ENCODE measurements around the gene MAP7. TPM values are rescaled to one million over a fixed set of nuclear protein-coding genes. Genes with fewer than 3 reads are reported as not detected.

The MAP7 gene
- total and polyA plus RNA-seq, 4 donors = 3.2 to 17.5 (median 8.3) TPM

DNA sequence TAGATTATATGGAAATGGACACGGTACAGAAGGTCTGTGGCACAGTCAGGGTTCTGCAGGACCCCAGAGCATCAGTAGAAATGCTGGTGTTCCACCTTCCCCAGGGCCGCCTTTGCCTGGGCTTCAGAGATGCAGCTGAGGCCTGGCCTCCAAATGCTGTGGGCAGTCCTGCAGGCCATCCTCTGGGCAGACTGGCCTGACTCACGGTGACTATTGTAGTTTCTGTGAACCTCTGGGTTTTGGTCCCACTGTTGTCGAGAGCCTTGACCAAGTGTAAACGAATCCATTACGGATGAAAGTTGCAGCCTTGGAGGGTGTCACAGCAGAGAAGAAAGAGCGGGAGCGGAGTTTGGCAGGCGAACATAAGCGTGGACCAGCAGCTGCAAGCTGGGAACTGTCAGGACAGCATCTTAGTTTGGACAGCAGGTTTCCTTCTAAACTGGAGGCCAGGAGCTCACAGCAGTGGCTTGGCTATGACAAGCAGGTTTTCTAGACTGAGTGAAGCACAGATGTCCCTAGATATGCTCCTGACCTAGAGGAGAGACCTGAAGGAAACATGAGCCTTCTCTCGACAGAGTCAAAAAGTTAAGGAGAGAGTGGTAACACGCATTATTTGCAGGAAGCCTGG is 214.4 kb downstream of the MAP7 start:
- Histone ChIP-seq H3K4me3 (ENCODE audit: low read depth in 1 of 3, low read length in 3 of 3) (no peak overlapping the region), H3K27ac (ENCODE audit: low read depth in 1 of 2, low read length in 2 of 2) (no peak overlapping the region), H3K27me3 (ENCODE audit: control insufficient read depth in 4 of 4, insufficient read depth in 4 of 4, low read length in 3 of 4) (no peaks in the 10 kb centered on the region), H3K36me3 (ENCODE audit: control insufficient read depth in 4 of 4, insufficient read depth in 3 of 4, low read depth in 1 of 4, low read length in 3 of 4) (no peaks in the 10 kb centered on the region), H3K4me1 (ENCODE audit: control insufficient read depth in 4 of 4, insufficient read depth in 4 of 4, low read length in 3 of 4) (no peaks in the 10 kb centered on the region), H3K9me3 (ENCODE audit: control insufficient read depth in 4 of 4, low read length in 3 of 4) (no peaks in the 10 kb centered on the region), H3K9ac (ENCODE audit: low read depth in 1 of 2, low read length in 2 of 2) (no peak overlapping the region)
- DNase-seq (ENCODE audit: low spot score) = no peak
- TF ChIP-seq GABPA (IDR thresholded peaks at IDR 0.05 in 1 of 2, conservative IDR thresholded peaks at IDR 0.05 in 1 of 2) (no peak), YY1 (IDR thresholded peaks at IDR 0.05) (no peak), HNF4G (IDR thresholded peaks at IDR 0.05) (no peak), JUND (IDR thresholded peaks at IDR 0.05) (no peak), RXRA (IDR thresholded peaks at IDR 0.05) (no peak), EGR1 (IDR thresholded peaks at IDR 0.05; ENCODE audit: low read depth in 2 of 2) (no peak), HNF4A (conservative IDR thresholded peaks at IDR 0.05) (no peak), TAF1 (conservative IDR thresholded peaks at IDR 0.05) (no peak), RAD21 (IDR thresholded peaks at IDR 0.05) (no peak), NR2F2 (IDR thresholded peaks at IDR 0.05) (no peak)
- TF ChIP-seq, protein P1, sequence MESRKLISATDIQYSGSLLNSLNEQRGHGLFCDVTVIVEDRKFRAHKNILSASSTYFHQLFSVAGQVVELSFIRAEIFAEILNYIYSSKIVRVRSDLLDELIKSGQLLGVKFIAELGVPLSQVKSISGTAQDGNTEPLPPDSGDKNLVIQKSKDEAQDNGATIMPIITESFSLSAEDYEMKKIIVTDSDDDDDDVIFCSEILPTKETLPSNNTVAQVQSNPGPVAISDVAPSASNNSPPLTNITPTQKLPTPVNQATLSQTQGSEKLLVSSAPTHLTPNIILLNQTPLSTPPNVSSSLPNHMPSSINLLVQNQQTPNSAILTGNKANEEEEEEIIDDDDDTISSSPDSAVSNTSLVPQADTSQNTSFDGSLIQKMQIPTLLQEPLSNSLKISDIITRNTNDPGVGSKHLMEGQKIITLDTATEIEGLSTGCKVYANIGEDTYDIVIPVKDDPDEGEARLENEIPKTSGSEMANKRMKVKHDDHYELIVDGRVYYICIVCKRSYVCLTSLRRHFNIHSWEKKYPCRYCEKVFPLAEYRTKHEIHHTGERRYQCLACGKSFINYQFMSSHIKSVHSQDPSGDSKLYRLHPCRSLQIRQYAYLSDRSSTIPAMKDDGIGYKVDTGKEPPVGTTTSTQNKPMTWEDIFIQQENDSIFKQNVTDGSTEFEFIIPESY (IDR thresholded peaks at IDR 0.05) = no peak
- TF ChIP-seq, protein P2, sequence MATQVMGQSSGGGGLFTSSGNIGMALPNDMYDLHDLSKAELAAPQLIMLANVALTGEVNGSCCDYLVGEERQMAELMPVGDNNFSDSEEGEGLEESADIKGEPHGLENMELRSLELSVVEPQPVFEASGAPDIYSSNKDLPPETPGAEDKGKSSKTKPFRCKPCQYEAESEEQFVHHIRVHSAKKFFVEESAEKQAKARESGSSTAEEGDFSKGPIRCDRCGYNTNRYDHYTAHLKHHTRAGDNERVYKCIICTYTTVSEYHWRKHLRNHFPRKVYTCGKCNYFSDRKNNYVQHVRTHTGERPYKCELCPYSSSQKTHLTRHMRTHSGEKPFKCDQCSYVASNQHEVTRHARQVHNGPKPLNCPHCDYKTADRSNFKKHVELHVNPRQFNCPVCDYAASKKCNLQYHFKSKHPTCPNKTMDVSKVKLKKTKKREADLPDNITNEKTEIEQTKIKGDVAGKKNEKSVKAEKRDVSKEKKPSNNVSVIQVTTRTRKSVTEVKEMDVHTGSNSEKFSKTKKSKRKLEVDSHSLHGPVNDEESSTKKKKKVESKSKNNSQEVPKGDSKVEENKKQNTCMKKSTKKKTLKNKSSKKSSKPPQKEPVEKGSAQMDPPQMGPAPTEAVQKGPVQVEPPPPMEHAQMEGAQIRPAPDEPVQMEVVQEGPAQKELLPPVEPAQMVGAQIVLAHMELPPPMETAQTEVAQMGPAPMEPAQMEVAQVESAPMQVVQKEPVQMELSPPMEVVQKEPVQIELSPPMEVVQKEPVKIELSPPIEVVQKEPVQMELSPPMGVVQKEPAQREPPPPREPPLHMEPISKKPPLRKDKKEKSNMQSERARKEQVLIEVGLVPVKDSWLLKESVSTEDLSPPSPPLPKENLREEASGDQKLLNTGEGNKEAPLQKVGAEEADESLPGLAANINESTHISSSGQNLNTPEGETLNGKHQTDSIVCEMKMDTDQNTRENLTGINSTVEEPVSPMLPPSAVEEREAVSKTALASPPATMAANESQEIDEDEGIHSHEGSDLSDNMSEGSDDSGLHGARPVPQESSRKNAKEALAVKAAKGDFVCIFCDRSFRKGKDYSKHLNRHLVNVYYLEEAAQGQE (IDR thresholded peaks at IDR 0.05) = no peak
- 90% methylated on average over 12 of the region's 12 CpGs for WGBS

DNA sequence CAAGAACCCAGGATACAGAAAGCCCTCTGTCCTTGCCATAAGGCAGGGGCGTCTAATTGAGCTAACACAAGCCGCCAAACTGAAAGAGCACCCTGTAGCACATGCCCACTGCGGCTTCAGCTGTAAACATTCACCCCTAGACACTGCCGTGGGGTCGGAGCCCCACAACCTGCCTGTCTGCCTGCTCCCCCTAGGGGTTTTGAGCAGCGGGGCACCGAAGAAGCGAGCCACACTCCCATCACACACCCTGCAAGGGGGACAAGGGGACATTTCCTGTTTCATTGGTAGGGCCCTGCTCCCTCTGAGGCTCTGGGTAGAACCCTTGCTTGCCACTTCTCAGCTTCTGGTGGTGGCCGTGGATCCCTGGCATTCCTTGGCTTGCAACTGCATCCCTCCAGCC is 215.4 kb downstream of the MAP7 start:
- H3K27ac ChIP-seq (ENCODE audit: low read depth in 1 of 2, low read length in 2 of 2) = no peak overlapping the region
- TF ChIP-seq, protein P3, sequence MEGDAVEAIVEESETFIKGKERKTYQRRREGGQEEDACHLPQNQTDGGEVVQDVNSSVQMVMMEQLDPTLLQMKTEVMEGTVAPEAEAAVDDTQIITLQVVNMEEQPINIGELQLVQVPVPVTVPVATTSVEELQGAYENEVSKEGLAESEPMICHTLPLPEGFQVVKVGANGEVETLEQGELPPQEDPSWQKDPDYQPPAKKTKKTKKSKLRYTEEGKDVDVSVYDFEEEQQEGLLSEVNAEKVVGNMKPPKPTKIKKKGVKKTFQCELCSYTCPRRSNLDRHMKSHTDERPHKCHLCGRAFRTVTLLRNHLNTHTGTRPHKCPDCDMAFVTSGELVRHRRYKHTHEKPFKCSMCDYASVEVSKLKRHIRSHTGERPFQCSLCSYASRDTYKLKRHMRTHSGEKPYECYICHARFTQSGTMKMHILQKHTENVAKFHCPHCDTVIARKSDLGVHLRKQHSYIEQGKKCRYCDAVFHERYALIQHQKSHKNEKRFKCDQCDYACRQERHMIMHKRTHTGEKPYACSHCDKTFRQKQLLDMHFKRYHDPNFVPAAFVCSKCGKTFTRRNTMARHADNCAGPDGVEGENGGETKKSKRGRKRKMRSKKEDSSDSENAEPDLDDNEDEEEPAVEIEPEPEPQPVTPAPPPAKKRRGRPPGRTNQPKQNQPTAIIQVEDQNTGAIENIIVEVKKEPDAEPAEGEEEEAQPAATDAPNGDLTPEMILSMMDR (IDR thresholded peaks at IDR 0.05; ENCODE audit: low read depth, low read length, missing input control) = no peak
- TF ChIP-seq SP1 (IDR thresholded peaks at IDR 0.05) (no peak), MAX (IDR thresholded peaks at IDR 0.05) (no peak), HNF4G (IDR thresholded peaks at IDR 0.05) (no peak), FOXA1 (IDR thresholded peaks at IDR 0.05) (no peak), NR2F2 (IDR thresholded peaks at IDR 0.05) (no peak), RAD21 (IDR thresholded peaks at IDR 0.05) (no peak), HNF4A (conservative IDR thresholded peaks at IDR 0.05) (no peak), JUND (IDR thresholded peaks at IDR 0.05) (no peak), EGR1 (IDR thresholded peaks at IDR 0.05; ENCODE audit: low read depth in 2 of 2) (no peak), RXRA (IDR thresholded peaks at IDR 0.05) (no peak)
- no peak overlapping the region for H3K4me3 ChIP-seq (ENCODE audit: low read depth in 1 of 3, low read length in 3 of 3)
- H3K4me1 ChIP-seq (ENCODE audit: control insufficient read depth in 4 of 4, insufficient read depth in 4 of 4, low read length in 3 of 4) = no peaks in the 10 kb centered on the region
- WGBS = 70% methylated on average over 9 of the region's 9 CpGs
- H3K9ac ChIP-seq (ENCODE audit: low read depth in 1 of 2, low read length in 2 of 2) = no peak overlapping the region
- no peaks in the 10 kb centered on the region for H3K27me3 ChIP-seq (ENCODE audit: control insufficient read depth in 4 of 4, insufficient read depth in 4 of 4, low read length in 3 of 4)
- no peaks in the 10 kb centered on the region for H3K36me3 ChIP-seq (ENCODE audit: control insufficient read depth in 4 of 4, insufficient read depth in 3 of 4, low read depth in 1 of 4, low read length in 3 of 4)
- no peaks in the 10 kb centered on the region for H3K9me3 ChIP-seq (ENCODE audit: control insufficient read depth in 4 of 4, low read length in 3 of 4)
- no peak for DNase-seq (ENCODE audit: low spot score)
